NCI-H2196 treated with DMSO at 0.1 percent for 48 hours (cell line): ENCODE data around the gene GSDMA.
A peak's percentile ranks its signal among the peaks of the same experiment; 100 is the strongest.

Experiments
- DNase-seq: peaks from one replicate; lab custom pipeline; 2025; ENCODE audit not compliant: unreplicated experiment; lab: John Stamatoyannopoulos, UW

The GSDMA gene

GRCh38 chr17:40019140-40019991, 56.6 kb downstream of the GSDMA start:
- no peak for DNase-seq

- no peak for DNase-seq
These were observed 57.3 kb downstream of the GSDMA start for GRCh38 chr17:40020146-40020545.

- DNase-seq: no peak
These were observed 58.7 kb downstream of the GSDMA start for GRCh38 chr17:40021451-40021971.

GRCh38 chr17:40022497-40022896, 59.7 kb downstream of the GSDMA start:
- no peak for DNase-seq

GRCh38 chr17:40022961-40023541, 60.2 kb downstream of the GSDMA start:
- peak; percentile 66 for DNase-seq

GRCh38 chr17:40023590-40024292, 60.9 kb downstream of the GSDMA start:
- peak; percentile 66 for DNase-seq

GRCh38 chr17:40024901-40025300, 62.1 kb downstream of the GSDMA start:
- DNase-seq: no peak

GRCh38 chr17:40025559-40025958, 62.8 kb downstream of the GSDMA start:
- DNase-seq: no peak

GRCh38 chr17:40025991-40026815, 63.4 kb downstream of the GSDMA start:
- peak; percentile 8 for DNase-seq

GRCh38 chr17:40026816-40027613, 64.2 kb downstream of the GSDMA start:
- DNase-seq: peak; percentile 18
